Neural cell (in vitro differentiated cells): Measurements from ENCODE around the gene PRKAR1B.

Source experiments
- EP300 ChIP-seq: fragments of 450-650 bp; conservative IDR thresholded peaks from 2 replicates; pipeline ENCODE4 v1.6.1; 2014; ENCODE audit warnings: antibody characterized with exemption, mild to moderate bottlenecking, moderate library complexity; ENCODE audit not compliant: poor library complexity, severe bottlenecking
- EZH2 ChIP-seq: fragments of 200-600, 300-800 bp; shearing (Covaris generic), sonication (generic); IDR thresholded peaks from 2 replicates; pipeline ENCODE4 v1.6.1; 2014; ENCODE audit warnings: antibody characterized with exemption, low read length, borderline replicate concordance, mild to moderate bottlenecking; ENCODE audit not compliant: insufficient read depth, poor library complexity, severe bottlenecking
- MXI1 ChIP-seq: fragments of 450-650 bp; conservative IDR thresholded peaks from 2 replicates; pipeline ENCODE4 v1.6.1; 2014; ENCODE audit warnings: antibody characterized with exemption, mild to moderate bottlenecking; ENCODE audit not compliant: poor library complexity, severe bottlenecking
- REST ChIP-seq: IDR thresholded peaks from 2 replicates; pipeline ENCODE4 v1.6.1; 2012; ENCODE audit warnings: borderline replicate concordance
- SMC3 ChIP-seq: fragments of 450-650 bp; conservative IDR thresholded peaks from 2 replicates; pipeline ENCODE4 v1.6.1; 2014; ENCODE audit warnings: antibody characterized with exemption, mild to moderate bottlenecking, moderate library complexity; ENCODE audit not compliant: poor library complexity
- TF ChIP-seq, protein P1 (sequence below): fragments of 450-650 bp; IDR thresholded peaks from 2 replicates; pipeline ENCODE4 v1.5.1; 2014; ENCODE audit warnings: antibody characterized with exemption, mild to moderate bottlenecking, moderate library complexity; ENCODE audit not compliant: poor library complexity, severe bottlenecking

GRCh38 chr7:681551-682307 lies 45.4 kb downstream of the PRKAR1B start:
- TF ChIP-seq, protein P1, sequence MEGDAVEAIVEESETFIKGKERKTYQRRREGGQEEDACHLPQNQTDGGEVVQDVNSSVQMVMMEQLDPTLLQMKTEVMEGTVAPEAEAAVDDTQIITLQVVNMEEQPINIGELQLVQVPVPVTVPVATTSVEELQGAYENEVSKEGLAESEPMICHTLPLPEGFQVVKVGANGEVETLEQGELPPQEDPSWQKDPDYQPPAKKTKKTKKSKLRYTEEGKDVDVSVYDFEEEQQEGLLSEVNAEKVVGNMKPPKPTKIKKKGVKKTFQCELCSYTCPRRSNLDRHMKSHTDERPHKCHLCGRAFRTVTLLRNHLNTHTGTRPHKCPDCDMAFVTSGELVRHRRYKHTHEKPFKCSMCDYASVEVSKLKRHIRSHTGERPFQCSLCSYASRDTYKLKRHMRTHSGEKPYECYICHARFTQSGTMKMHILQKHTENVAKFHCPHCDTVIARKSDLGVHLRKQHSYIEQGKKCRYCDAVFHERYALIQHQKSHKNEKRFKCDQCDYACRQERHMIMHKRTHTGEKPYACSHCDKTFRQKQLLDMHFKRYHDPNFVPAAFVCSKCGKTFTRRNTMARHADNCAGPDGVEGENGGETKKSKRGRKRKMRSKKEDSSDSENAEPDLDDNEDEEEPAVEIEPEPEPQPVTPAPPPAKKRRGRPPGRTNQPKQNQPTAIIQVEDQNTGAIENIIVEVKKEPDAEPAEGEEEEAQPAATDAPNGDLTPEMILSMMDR = no peak
- TF ChIP-seq SMC3 (no peak), EP300 (no peak), REST (no peak), MXI1 (no peak), EZH2 (no peak)
